ENCODE data around the gene DMGDH.

The DMGDH gene

DNA sequence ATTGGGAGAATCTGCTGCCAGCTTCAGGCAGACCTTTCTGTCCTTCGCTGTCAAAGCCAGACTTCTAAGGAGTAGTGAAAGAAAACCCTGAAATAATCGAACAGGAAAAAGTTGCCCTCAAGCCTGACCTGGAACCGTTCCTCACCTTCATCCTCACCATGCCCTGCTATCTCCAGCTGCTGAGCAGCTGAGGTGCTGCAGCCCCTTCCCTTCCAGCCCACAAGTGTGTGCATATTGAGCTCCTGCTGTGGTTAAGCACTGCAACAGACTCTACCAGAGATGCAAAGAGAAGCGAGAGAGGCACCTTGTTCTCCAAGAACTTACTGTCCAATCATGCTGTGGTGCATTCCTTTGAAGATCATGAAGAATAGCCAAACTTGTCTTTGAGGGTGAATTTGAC lies 19.0 kb upstream of the DMGDH start:
- in situ Hi-C loops (cut with MboI; ENCODE audit: low sequenced_read_pairs, unreplicated experiment) = no loop called here
- no peak for TF ChIP-seq CTCF (IDR thresholded peaks at IDR 0.05; ENCODE audit: borderline replicate concordance, control extremely low read depth, extremely low read depth, insufficient read depth, missing control alignments)
- DNase-seq (ENCODE audit: low spot score) = no peak

GRCh38 chr5:79086116-79086515 lies 16.6 kb upstream of the DMGDH start:
- in situ Hi-C loops (cut with MboI; ENCODE audit: low sequenced_read_pairs, unreplicated experiment) = no loop called here
- no peak for DNase-seq (ENCODE audit: low spot score)
- TF ChIP-seq CTCF (IDR thresholded peaks at IDR 0.05; ENCODE audit: borderline replicate concordance, control extremely low read depth, extremely low read depth, insufficient read depth, missing control alignments) = no peak

DNA sequence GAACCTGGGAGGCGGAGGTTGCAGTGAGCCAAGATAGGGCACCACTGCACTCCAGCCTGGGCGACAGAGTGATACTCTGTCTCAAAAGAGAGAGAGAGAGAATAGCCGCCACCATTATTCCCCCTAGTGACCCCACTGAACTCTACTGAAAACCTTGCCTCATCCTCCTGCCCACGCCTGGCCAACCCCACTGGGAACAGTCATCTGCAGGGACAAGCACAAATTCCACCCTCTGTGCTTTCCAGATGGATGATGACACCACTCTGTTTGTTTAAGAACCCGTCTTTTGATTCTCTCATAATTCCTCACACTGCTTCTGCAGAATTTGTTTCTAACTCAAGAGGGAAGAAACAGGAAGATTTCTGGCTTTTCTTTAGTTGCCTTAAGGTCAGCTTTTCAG lies 12.3 kb upstream of the DMGDH start:
- no peak for DNase-seq (ENCODE audit: low spot score)
- in situ Hi-C loops (cut with MboI; ENCODE audit: low sequenced_read_pairs, unreplicated experiment) = no loop called here

GRCh38 chr5:79080804-79081203 lies 11.3 kb upstream of the DMGDH start:
- no peak for DNase-seq (ENCODE audit: low spot score)
- no peak for TF ChIP-seq CTCF (IDR thresholded peaks at IDR 0.05; ENCODE audit: borderline replicate concordance, control extremely low read depth, extremely low read depth, insufficient read depth, missing control alignments)
- in situ Hi-C loops (cut with MboI; ENCODE audit: low sequenced_read_pairs, unreplicated experiment) = no loop called here

More for the DNA sequence above, 12.3 kb upstream of the DMGDH start:
- no peak for TF ChIP-seq CTCF (IDR thresholded peaks at IDR 0.05; ENCODE audit: borderline replicate concordance, control extremely low read depth, extremely low read depth, insufficient read depth, missing control alignments)

- DNase-seq (ENCODE audit: low spot score) = no peak
- in situ Hi-C loops (cut with MboI; ENCODE audit: low sequenced_read_pairs, unreplicated experiment) = no loop called here
- no peak for TF ChIP-seq CTCF (IDR thresholded peaks at IDR 0.05; ENCODE audit: borderline replicate concordance, control extremely low read depth, extremely low read depth, insufficient read depth, missing control alignments)
Observed at GRCh38 chr5:79077680-79078365, 8.3 kb upstream of the DMGDH start.

- no peak for DNase-seq (ENCODE audit: low spot score)
Observed at GRCh38 chr5:79076819-79077218, 7.3 kb upstream of the DMGDH start.

More at GRCh38 chr5:79076819-79077218, 7.3 kb upstream of the DMGDH start:
- in situ Hi-C loops (cut with MboI; ENCODE audit: low sequenced_read_pairs, unreplicated experiment) = no loop called here
- no peak for TF ChIP-seq CTCF (IDR thresholded peaks at IDR 0.05; ENCODE audit: borderline replicate concordance, control extremely low read depth, extremely low read depth, insufficient read depth, missing control alignments)

All from GM13976 (cell line).